ENCODE data around the gene DSTYK.

The DSTYK gene

GRCh38 chr1:205246351-205247119 is 35.0 kb upstream of the DSTYK start (continued):
- TF ChIP-seq GLIS1 (tag by site-specific recombination; IDR thresholded peaks at IDR 0.05), result no peak

DNA sequence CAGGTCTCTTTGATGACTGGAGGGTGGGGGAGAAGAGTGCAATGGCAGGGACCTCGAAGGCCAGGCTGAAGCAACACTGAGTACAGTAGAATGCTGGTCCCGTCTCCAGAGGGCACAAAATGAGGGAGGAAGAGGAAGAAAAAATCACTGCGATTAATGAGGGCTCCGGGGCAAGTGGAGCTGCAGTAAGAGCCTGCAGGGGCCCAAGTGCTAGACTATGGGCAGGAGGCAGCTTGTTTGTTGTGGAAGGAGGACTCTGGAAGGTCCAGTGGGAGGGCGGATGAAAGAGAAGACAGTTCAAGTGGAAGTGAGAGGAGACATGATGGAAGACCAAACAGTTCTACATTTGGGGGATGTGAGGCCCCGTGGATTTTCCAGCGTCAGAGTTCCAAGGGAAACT is 33.6 kb upstream of the DSTYK start:
- POLR2A ChIA-PET, result no interaction called here
- peaks cover 0 to 9% of the 10 kb centered on the region in 2 experiments; a peak in 1 of 3 replicates for H3K36me3 ChIP-seq (ENCODE audit: control insufficient read depth in 2 of 2, insufficient read depth in 1 of 2, low read length in 2 of 2)
- H3K4me3 ChIP-seq (ENCODE audit: low read depth, low read length), result no peak overlapping the region
- no peak for TF ChIP-seq PRDM1 (tag by site-specific recombination; IDR thresholded peaks at IDR 0.05)
- no peak for TF ChIP-seq RBAK (tag by site-specific recombination; IDR thresholded peaks at IDR 0.05)
- TF ChIP-seq ZNF548 (tag by site-specific recombination; IDR thresholded peaks at IDR 0.05), result no peak
- TF ChIP-seq ZNF140 (tag by site-specific recombination; IDR thresholded peaks at IDR 0.05), result no peak
- TF ChIP-seq ZSCAN30 (tag by site-specific recombination; IDR thresholded peaks at IDR 0.05), result no peak
- no peak for TF ChIP-seq ZNF518A (tag by site-specific recombination; conservative IDR thresholded peaks at IDR 0.05; ENCODE audit: low read depth)
- TF ChIP-seq ZNF677 (tag by site-specific recombination; IDR thresholded peaks at IDR 0.05), result no peak
- TF ChIP-seq SP7 (tag by site-specific recombination; IDR thresholded peaks at IDR 0.05), result no peak
- no peak for TF ChIP-seq KLF16 (tag by site-specific recombination; IDR thresholded peaks at IDR 0.05)
- TF ChIP-seq ZNF214 (tag by site-specific recombination; IDR thresholded peaks at IDR 0.05; ENCODE audit: borderline replicate concordance), result no peak
- no peak overlapping the region for H3K27ac ChIP-seq (ENCODE audit: extremely low read depth, low read depth, low read length)
- CTCF ChIA-PET, result interaction anchor here (0.6 to 3.6 kb wide), 4 partner anchors 11 to 343 kb away, joined by 3 to 30 read pairs (median 4); no protein-coding TSS in a partner anchor
- peaks cover 12% of the 10 kb centered on the region for H3K4me1 ChIP-seq (ENCODE audit: control insufficient read depth, insufficient read depth, low read length)
- H3K9me3 ChIP-seq (ENCODE audit: control insufficient read depth, insufficient read depth, low read depth, low read length), result no peaks in the 10 kb centered on the region

DNA sequence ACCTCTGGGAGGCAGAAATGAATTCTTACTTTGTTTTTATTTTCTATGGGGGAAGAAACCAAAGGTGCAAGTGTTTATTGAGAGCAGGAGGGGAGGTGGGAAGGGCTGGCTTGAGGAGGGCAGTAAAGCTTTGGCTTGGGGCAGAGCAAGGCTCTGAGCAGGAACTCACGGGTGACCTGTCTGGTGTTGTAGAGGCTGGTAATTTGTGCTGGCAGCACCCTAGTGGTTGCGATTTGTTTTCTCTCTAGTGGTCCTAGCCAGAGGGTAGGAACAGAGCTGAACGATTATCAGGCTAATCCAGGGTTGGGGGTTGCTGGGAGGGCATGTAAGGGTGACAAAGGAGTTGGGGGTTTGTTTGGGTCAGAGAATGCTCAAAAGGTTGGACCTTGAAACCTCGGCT is 32.9 kb upstream of the DSTYK start:
- peaks cover 0 to 9% of the 10 kb centered on the region in 2 experiments; a peak in 1 of 3 replicates for H3K36me3 ChIP-seq (ENCODE audit: control insufficient read depth in 2 of 2, insufficient read depth in 1 of 2, low read length in 2 of 2)
- H3K4me3 ChIP-seq (ENCODE audit: low read depth, low read length), result no peak overlapping the region
- TF ChIP-seq ZNF488 (tag by site-specific recombination; IDR thresholded peaks at IDR 0.05), result no peak
- TF ChIP-seq ZNF280C (tag by site-specific recombination; IDR thresholded peaks at IDR 0.05), result no peak
- TF ChIP-seq KLF10 (tag by site-specific recombination; IDR thresholded peaks at IDR 0.05), result no peak
- TF ChIP-seq ZFP41 (tag by site-specific recombination; IDR thresholded peaks at IDR 0.05; ENCODE audit: borderline replicate concordance), result no peak
- no peak for TF ChIP-seq ZNF112 (tag by site-specific recombination; IDR thresholded peaks at IDR 0.05)
- TF ChIP-seq ZNF585B (tag by site-specific recombination; IDR thresholded peaks at IDR 0.05), result no peak
- TF ChIP-seq GFI1B (tag by site-specific recombination; IDR thresholded peaks at IDR 0.05), result no peak
- TF ChIP-seq, protein P1, sequence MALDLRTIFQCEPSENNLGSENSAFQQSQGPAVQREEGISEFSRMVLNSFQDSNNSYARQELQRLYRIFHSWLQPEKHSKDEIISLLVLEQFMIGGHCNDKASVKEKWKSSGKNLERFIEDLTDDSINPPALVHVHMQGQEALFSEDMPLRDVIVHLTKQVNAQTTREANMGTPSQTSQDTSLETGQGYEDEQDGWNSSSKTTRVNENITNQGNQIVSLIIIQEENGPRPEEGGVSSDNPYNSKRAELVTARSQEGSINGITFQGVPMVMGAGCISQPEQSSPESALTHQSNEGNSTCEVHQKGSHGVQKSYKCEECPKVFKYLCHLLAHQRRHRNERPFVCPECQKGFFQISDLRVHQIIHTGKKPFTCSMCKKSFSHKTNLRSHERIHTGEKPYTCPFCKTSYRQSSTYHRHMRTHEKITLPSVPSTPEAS (tag by site-specific recombination; IDR thresholded peaks at IDR 0.05), result no peak
- no peak for TF ChIP-seq TCF7L2 (IDR thresholded peaks at IDR 0.05; ENCODE audit: borderline replicate concordance, low read depth, low read length)
- no peak for TF ChIP-seq ZNF701 (tag by site-specific recombination; IDR thresholded peaks at IDR 0.05)
- no peak for TF ChIP-seq ZNF777 (tag by site-specific recombination; IDR thresholded peaks at IDR 0.05; ENCODE audit: borderline replicate concordance)
- no peak for TF ChIP-seq MEIS1 (CRISPR knock-in tag; IDR thresholded peaks at IDR 0.05; ENCODE audit: borderline replicate concordance)
- TF ChIP-seq ZNF202 (tag by site-specific recombination; IDR thresholded peaks at IDR 0.05; ENCODE audit: borderline replicate concordance), result no peak
- no peak for TF ChIP-seq ZNF768 (tag by site-specific recombination; IDR thresholded peaks at IDR 0.05)
- ChIA-PET POLR2A (interaction anchor here (2.2 kb wide), 1 partner anchor 16 kb away, joined by 8 read pairs; the partner anchor contains the start of gene TMCC2), CTCF (interaction anchor here (0.5 to 2.5 kb wide), 4 partner anchors 12 to 127 kb away, joined by 3 to 13 read pairs (median 6); no protein-coding TSS in a partner anchor)
- H3K27ac ChIP-seq (ENCODE audit: extremely low read depth, low read depth, low read length), result no peak overlapping the region
- no peaks in the 10 kb centered on the region for H3K9me3 ChIP-seq (ENCODE audit: control insufficient read depth, insufficient read depth, low read depth, low read length)
- H3K4me1 ChIP-seq (ENCODE audit: control insufficient read depth, insufficient read depth, low read length), result peaks cover 9% of the 10 kb centered on the region

Measured in HEK293 (cell line).